ENCODE data around the gene ABHD8. TPM values are rescaled to one million over a fixed set of nuclear protein-coding genes. Genes with fewer than 3 reads are reported as not detected.
A peak's percentile ranks its signal among the peaks of the same experiment; 100 is the strongest.

Gene ABHD8
- total and polyA plus RNA-seq, 7 experiments from 2014 or later = 7.0 to 12.4 (median 9.5) TPM

DNA sequence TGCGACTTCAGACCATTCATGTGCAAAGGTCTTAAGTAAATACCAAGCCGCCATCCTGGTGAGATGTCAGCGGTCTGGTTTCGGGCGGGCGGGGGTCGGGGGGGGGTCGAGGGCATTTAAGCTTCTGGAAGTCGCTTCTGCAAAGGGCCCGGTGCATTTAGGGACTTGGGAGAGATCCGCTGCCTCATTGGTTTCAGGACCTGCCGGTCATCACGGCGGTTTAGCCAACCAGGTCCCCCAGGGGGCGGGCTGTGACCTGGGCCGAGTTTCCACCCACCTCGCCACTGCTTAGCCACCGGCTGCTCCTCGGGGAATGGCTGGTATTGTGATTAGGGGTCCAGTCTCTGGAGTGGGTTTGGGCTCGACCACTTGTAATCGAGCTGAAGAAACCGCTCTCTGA lies 13.7 kb downstream of the ABHD8 start:
- intact Hi-C loops (cut with micrococcal nuclease) = no loop called here
- Histone ChIP-seq H3K27ac (ENCODE audit: low read depth, low read length) (no peak overlapping the region), H3K27me3 (ENCODE audit: control insufficient read depth in 2 of 2, insufficient read depth in 2 of 2, low read length in 2 of 2) (no peaks in the 10 kb centered on the region), H3K4me1 (ENCODE audit: control insufficient read depth in 2 of 2, insufficient read depth in 2 of 2, low read length in 2 of 2) (peaks cover 0 to 5% of the 10 kb centered on the region in 2 donors), H3K36me3 (ENCODE audit: control insufficient read depth in 2 of 3, insufficient read depth in 3 of 3, low read length in 3 of 3) (peaks cover 0 to 4% (median 0%) of the 10 kb centered on the region in 3 experiments), H3K4me3 (ENCODE audit: low read length) (no peak overlapping the region), H3K9me3 (ENCODE audit: control insufficient read depth in 2 of 3, low read length in 3 of 3) (no peaks in the 10 kb centered on the region)
- Mint-ChIP-seq H3K4me3 (no peak overlapping the region), H3K4me1 (peaks cover 0 to 7% (median 5%) of the 10 kb centered on the region in 7 donors), H3K27me3 (peaks cover 0 to 5% (median 0%) of the 10 kb centered on the region in 5 donors), H3K36me3 (peaks cover 0 to 4% (median 0%) of the 10 kb centered on the region in 5 donors), H3K27ac (no peak overlapping the region), H3K9me3 (peaks cover 0 to 4% (median 0%) of the 10 kb centered on the region in 11 donors)
- CTCF ChIA-PET = interaction anchor here (0.7 kb wide), 1 partner anchor 69 kb away, joined by 4 read pairs; no protein-coding TSS in a partner anchor
- DNase-seq (peak in 1 of 9 donors; percentile 53), ATAC-seq (no peak)
- POLR2A ChIA-PET = interaction anchor here (0.7 to 1.9 kb wide), 2 partner anchors 22 to 47 kb away, joined by 4 read pairs; partner anchors contain the start of gene BABAM1

GRCh38 chr19:17286752-17287151 lies 16.5 kb downstream of the ABHD8 start:
- intact Hi-C loops (cut with micrococcal nuclease) = no loop called here
- no peaks in the 10 kb centered on the region for H3K36me3 ChIP-seq (ENCODE audit: control insufficient read depth in 2 of 3, insufficient read depth in 3 of 3, low read length in 3 of 3)
- no peak for ATAC-seq

GRCh38 chr19:17286263-17286662 lies 17.0 kb downstream of the ABHD8 start:
- ChIA-PET POLR2A (no interaction called here), CTCF (interaction anchor here (1.0 kb wide), 1 partner anchor 106 kb away, joined by 3 read pairs; no protein-coding TSS in a partner anchor)
- Histone ChIP-seq H3K4me3 (ENCODE audit: low read length) (no peak overlapping the region), H3K36me3 (ENCODE audit: control insufficient read depth in 2 of 3, insufficient read depth in 3 of 3, low read length in 3 of 3) (no peaks in the 10 kb centered on the region), H3K9me3 (ENCODE audit: control insufficient read depth in 2 of 3, low read length in 3 of 3) (no peaks in the 10 kb centered on the region), H3K4me1 (ENCODE audit: control insufficient read depth in 2 of 2, insufficient read depth in 2 of 2, low read length in 2 of 2) (peaks cover 0 to 8% of the 10 kb centered on the region in 2 donors), H3K27me3 (ENCODE audit: control insufficient read depth in 2 of 2, insufficient read depth in 2 of 2, low read length in 2 of 2) (no peaks in the 10 kb centered on the region), H3K27ac (ENCODE audit: low read depth, low read length) (no peak overlapping the region)
- H3K27me3 Mint-ChIP-seq = peaks cover 0 to 7% (median 0%) of the 10 kb centered on the region in 5 donors
- intact Hi-C loops (cut with micrococcal nuclease) = no loop called here
- no peak overlapping the region for H3K4me3 Mint-ChIP-seq
- no peaks in the 10 kb centered on the region for H3K9me3 Mint-ChIP-seq
- DNase-seq (no peak), ATAC-seq (no peak)
- H3K36me3 Mint-ChIP-seq = peaks cover 0 to 4% (median 0%) of the 10 kb centered on the region in 5 donors
- no peak overlapping the region for H3K27ac Mint-ChIP-seq
- peaks cover 0 to 8% (median 5%) of the 10 kb centered on the region in 7 donors for H3K4me1 Mint-ChIP-seq

More at GRCh38 chr19:17286752-17287151, 16.5 kb downstream of the ABHD8 start:
- no peaks in the 10 kb centered on the region for H3K9me3 ChIP-seq (ENCODE audit: control insufficient read depth in 2 of 3, low read length in 3 of 3)
- H3K4me1 ChIP-seq (ENCODE audit: control insufficient read depth in 2 of 2, insufficient read depth in 2 of 2, low read length in 2 of 2) = peaks cover 0 to 8% of the 10 kb centered on the region in 2 donors
- H3K4me1 Mint-ChIP-seq = peaks cover 0 to 5% (median 3%) of the 10 kb centered on the region in 7 donors
- POLR2A ChIA-PET = no interaction called here
- CTCF ChIA-PET = no interaction called here
- DNase-seq = no peak
- H3K27ac ChIP-seq (ENCODE audit: low read depth, low read length) = no peak overlapping the region
- no peak overlapping the region for H3K4me3 ChIP-seq (ENCODE audit: low read length)
- H3K27ac Mint-ChIP-seq = no peak overlapping the region
- peaks cover 0 to 4% (median 0%) of the 10 kb centered on the region in 5 donors for H3K36me3 Mint-ChIP-seq
- peaks cover 0 to 2% (median 0%) of the 10 kb centered on the region in 11 donors for H3K9me3 Mint-ChIP-seq
- H3K27me3 ChIP-seq (ENCODE audit: control insufficient read depth in 2 of 2, insufficient read depth in 2 of 2, low read length in 2 of 2) = no peaks in the 10 kb centered on the region
- H3K4me3 Mint-ChIP-seq = no peak overlapping the region
- H3K27me3 Mint-ChIP-seq = peaks cover 0 to 7% (median 0%) of the 10 kb centered on the region in 5 donors

GRCh38 chr19:17285415-17286135 lies 17.6 kb downstream of the ABHD8 start:
- H3K27me3 ChIP-seq (ENCODE audit: control insufficient read depth in 2 of 2, insufficient read depth in 2 of 2, low read length in 2 of 2) = no peaks in the 10 kb centered on the region
- DNase-seq = no peak
- peaks cover 0 to 8% of the 10 kb centered on the region in 2 donors for H3K4me1 ChIP-seq (ENCODE audit: control insufficient read depth in 2 of 2, insufficient read depth in 2 of 2, low read length in 2 of 2)
- H3K36me3 ChIP-seq (ENCODE audit: control insufficient read depth in 2 of 3, insufficient read depth in 3 of 3, low read length in 3 of 3) = no peaks in the 10 kb centered on the region
- Mint-ChIP-seq H3K9me3 (no peaks in the 10 kb centered on the region), H3K4me1 (peaks cover 0 to 9% (median 5%) of the 10 kb centered on the region in 7 donors), H3K27ac (no peak overlapping the region), H3K4me3 (no peak overlapping the region), H3K27me3 (peaks cover 0 to 7% (median 0%) of the 10 kb centered on the region in 5 donors), H3K36me3 (peaks cover 0 to 4% (median 0%) of the 10 kb centered on the region in 5 donors)
- CTCF ChIA-PET = interaction anchor here (1.0 kb wide), 1 partner anchor 106 kb away, joined by 3 read pairs; no protein-coding TSS in a partner anchor
- no peaks in the 10 kb centered on the region for H3K9me3 ChIP-seq (ENCODE audit: control insufficient read depth in 2 of 3, low read length in 3 of 3)
- intact Hi-C loops (cut with micrococcal nuclease) = no loop called here
- POLR2A ChIA-PET = no interaction called here
- no peak for ATAC-seq
- H3K27ac ChIP-seq (ENCODE audit: low read depth, low read length) = no peak overlapping the region
- H3K4me3 ChIP-seq (ENCODE audit: low read length) = no peak overlapping the region

GRCh38 chr19:17283504-17283996 lies 19.7 kb downstream of the ABHD8 start:
- no peak for ATAC-seq
- DNase-seq = no peak
- Mint-ChIP-seq H3K9me3 (no peaks in the 10 kb centered on the region), H3K36me3 (peaks cover 0 to 4% (median 0%) of the 10 kb centered on the region in 5 donors), H3K4me1 (peaks cover 0 to 9% (median 3%) of the 10 kb centered on the region in 7 donors), H3K4me3 (peak overlapping the region in 3 of 10 donors; percentile 9 to 54 (median 52)), H3K27me3 (peaks cover 0 to 4% (median 0%) of the 10 kb centered on the region in 5 donors), H3K27ac (peak overlapping the region in 1 of 9 donors; percentile 56)
- peaks cover 0 to 13% (median 0%) of the 10 kb centered on the region in 3 experiments for H3K36me3 ChIP-seq (ENCODE audit: control insufficient read depth in 2 of 3, insufficient read depth in 3 of 3, low read length in 3 of 3)
- H3K27me3 ChIP-seq (ENCODE audit: control insufficient read depth in 2 of 2, insufficient read depth in 2 of 2, low read length in 2 of 2) = no peaks in the 10 kb centered on the region
- CTCF ChIA-PET = interaction anchor here (0.6 to 4.2 kb wide), 10 partner anchors 20 to 511 kb away, joined by 3 to 36 read pairs (median 3); partner anchors contain the start of genes ABHD8, ANO8, HAUS8 and MYO9B
- H3K4me3 ChIP-seq (ENCODE audit: low read length) = no peak overlapping the region
- intact Hi-C loops (cut with micrococcal nuclease) = loop anchor here (2.0 to 5.0 kb wide), 6 partner anchors 49 to 566 kb away; partner anchors contain the start of genes HAUS8 (in 1 of the 2), MYO9B (in 1 of the 2) and NWD1 (in 1 of the 2)
- POLR2A ChIA-PET = interaction anchor here (0.7 to 1.3 kb wide), 3 partner anchors 19 to 50 kb away, joined by 3 to 4 read pairs (median 3); partner anchors contain the start of gene USHBP1
- H3K27ac ChIP-seq (ENCODE audit: low read depth, low read length) = no peak overlapping the region
- H3K4me1 ChIP-seq (ENCODE audit: control insufficient read depth in 2 of 2, insufficient read depth in 2 of 2, low read length in 2 of 2) = peaks cover 0 to 8% of the 10 kb centered on the region in 2 donors
- no peaks in the 10 kb centered on the region for H3K9me3 ChIP-seq (ENCODE audit: control insufficient read depth in 2 of 3, low read length in 3 of 3)

DNA sequence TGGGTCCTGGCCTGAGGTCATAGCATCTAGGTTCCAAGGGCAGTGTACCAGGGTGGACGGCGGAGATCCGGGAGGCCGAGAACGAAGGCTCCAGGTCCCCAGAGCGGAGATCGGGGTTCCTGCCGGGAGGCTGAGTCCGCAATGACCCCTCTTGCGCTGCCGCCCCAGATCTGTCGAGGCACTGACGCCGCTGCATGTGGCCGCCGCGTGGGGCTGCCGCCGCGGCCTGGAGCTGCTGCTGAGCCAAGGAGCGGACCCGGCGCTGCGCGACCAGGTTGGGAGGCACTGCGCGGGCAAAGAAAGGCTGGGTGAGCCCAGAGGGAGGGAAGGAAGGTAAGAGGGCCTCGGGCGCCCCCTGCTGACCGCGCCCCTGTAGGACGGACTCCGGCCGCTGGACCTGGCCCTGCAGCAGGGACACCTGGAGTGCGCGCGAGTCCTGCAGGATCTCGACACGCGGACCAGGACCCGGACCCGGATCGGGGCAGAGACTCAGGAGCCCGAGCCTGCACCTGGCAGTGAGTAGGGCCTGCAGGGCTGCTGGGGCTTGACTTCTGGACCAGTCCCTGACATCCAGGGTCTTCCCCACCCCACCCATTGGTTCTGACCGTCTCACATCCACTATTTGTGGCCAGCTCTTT lies 20.6 kb downstream of the ABHD8 start:
- intact Hi-C loops (cut with micrococcal nuclease) = loop anchor here (1.0 to 5.0 kb wide), 10 partner anchors 21 to 565 kb away; partner anchors contain the start of genes HAUS8 (in 1 of the 2), MYO9B (in 1 of the 2) and NWD1 (in 1 of the 2)
- Mint-ChIP-seq H3K27ac (peak overlapping the region in 3 of 9 donors; percentile 56 to 72 (median 62)), H3K4me1 (peaks cover 0 to 9% (median 3%) of the 10 kb centered on the region in 7 donors), H3K9me3 (no peaks in the 10 kb centered on the region), H3K36me3 (peaks cover 0 to 4% (median 0%) of the 10 kb centered on the region in 5 donors), H3K27me3 (peaks cover 0 to 4% (median 0%) of the 10 kb centered on the region in 5 donors), H3K4me3 (peak overlapping the region; percentile 75 to 90 (median 81))
- Histone ChIP-seq H3K27me3 (ENCODE audit: control insufficient read depth in 2 of 2, insufficient read depth in 2 of 2, low read length in 2 of 2) (no peaks in the 10 kb centered on the region), H3K36me3 (ENCODE audit: control insufficient read depth in 2 of 3, insufficient read depth in 3 of 3, low read length in 3 of 3) (peaks cover 0 to 14% (median under 1%) of the 10 kb centered on the region in 3 experiments), H3K4me3 (ENCODE audit: low read length) (peak overlapping the region; percentile 62), H3K4me1 (ENCODE audit: control insufficient read depth in 2 of 2, insufficient read depth in 2 of 2, low read length in 2 of 2) (peaks cover 0 to 8% of the 10 kb centered on the region in 2 donors), H3K9me3 (ENCODE audit: control insufficient read depth in 2 of 3, low read length in 3 of 3) (no peaks in the 10 kb centered on the region), H3K27ac (ENCODE audit: low read depth, low read length) (no peak overlapping the region)
- POLR2A ChIA-PET = interaction anchor here (0.7 to 2.3 kb wide), 4 partner anchors 16 to 23 kb away, joined by 3 to 11 read pairs (median 4); partner anchors contain the start of gene BABAM1
- DNase-seq (peak; percentile 58 to 86 (median 70)), ATAC-seq (peak; percentile 97)
- CTCF ChIA-PET = interaction anchor here (0.6 to 4.2 kb wide), 9 partner anchors 16 to 214 kb away, joined by 3 to 36 read pairs (median 3); partner anchors contain the start of genes ABHD8 and BABAM1

Data from naive thymus-derived CD4-positive, alpha-beta T cell (primary cell).